GM18526 (cell line): ENCODE results near the gene LAMA3.

Experiments used
- POLR2A ChIP-seq: IDR thresholded peaks from 3 replicates; pipeline ENCODE4 v1.6.1; 2011; ENCODE audit not compliant: insufficient read length; ENCODE audit errors: extremely low read depth

The LAMA3 gene

DNA sequence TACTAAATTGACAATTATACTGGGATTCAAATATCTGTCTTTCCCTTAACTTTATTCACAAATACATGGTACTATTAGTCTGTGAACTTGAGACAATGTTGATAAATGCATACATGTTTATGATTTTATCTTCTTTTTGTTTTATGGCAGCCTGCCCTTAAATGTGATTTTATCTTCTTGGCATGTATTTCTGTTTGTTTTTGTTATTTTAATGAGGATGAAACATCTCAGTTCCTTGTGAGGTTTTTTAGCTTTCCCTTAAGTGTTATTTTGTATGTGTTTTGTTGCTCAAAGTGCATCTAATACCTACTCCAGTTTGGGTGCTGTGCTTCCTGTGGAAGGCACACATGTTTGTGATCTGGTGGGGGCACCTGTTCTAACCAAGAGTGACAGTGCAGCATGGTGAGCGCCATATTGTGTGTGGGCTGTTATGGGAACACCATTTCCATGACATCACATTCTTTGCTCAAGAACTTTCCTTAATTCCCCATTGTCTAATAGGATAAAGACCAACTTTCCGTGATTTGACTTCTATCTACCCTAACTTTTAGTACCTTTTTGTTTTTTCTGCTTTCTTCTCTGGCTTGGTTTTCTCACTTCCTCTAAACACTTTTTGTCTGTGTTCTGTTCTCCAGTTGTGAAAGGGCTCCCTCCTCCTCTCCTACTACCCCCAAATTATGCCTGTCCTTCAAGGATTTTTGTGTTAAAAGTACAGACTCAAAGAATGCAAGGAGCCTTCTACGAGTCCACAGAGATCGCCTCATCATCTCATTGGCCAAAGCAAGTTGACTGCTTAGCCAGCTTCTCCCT, 163.2 kb downstream of the LAMA3 start:
- TF ChIP-seq POLR2A, result no peak

DNA sequence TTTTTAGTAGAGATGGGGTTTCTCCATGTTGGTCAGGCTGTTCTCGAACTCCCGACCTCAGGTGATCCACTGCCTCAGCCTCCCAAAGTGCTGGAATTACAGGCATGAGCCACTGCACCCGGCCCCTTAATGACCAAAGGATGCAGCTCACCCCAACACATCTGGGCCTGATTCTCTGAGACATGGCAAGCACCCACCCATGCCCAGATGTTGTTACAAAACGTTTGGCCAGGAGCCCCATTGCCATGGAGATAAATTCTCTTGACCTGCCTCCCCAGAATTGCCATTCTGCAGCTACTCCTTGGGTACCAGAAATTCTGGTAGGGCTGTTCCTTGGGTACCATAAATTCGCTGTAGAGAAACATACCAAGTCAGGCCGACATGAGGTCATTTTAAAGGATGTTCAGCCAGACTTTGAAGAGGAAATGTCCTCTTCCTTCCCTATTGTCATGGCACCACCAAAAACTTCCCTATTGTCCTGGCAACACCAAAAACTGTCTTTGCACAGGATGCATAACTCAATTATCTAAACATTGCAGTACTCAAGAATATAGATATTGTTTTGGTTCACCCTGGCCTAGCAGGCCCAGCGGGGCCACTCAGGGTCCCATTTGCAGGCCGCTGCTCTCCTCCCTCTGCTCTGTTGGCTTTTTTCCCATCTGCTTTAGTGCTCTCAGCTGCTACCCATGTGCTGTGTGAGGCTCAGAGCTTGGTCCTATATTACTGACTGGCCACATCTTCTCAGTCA, 164.4 kb downstream of the LAMA3 start:
- TF ChIP-seq POLR2A, result no peak

DNA sequence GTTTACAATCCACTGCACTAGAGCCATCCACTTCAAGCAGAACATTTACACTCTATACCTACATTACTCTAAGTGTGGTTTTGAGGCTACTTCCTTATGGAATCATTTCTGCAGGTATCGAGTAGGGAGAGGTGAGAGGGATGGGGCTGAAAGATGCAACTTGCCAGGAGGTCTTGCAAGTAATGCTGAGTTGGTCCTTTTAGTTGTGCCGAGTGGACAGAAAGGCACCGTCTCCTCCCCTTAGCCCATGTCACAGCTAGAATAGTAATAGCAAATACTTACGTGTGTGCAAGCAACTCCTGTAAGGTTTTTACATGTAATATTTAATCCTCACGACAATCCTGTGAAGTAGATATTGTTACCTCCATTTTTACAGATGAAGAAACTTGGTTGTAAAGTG, 166.5 kb downstream of the LAMA3 start:
- TF ChIP-seq POLR2A, result no peak

DNA sequence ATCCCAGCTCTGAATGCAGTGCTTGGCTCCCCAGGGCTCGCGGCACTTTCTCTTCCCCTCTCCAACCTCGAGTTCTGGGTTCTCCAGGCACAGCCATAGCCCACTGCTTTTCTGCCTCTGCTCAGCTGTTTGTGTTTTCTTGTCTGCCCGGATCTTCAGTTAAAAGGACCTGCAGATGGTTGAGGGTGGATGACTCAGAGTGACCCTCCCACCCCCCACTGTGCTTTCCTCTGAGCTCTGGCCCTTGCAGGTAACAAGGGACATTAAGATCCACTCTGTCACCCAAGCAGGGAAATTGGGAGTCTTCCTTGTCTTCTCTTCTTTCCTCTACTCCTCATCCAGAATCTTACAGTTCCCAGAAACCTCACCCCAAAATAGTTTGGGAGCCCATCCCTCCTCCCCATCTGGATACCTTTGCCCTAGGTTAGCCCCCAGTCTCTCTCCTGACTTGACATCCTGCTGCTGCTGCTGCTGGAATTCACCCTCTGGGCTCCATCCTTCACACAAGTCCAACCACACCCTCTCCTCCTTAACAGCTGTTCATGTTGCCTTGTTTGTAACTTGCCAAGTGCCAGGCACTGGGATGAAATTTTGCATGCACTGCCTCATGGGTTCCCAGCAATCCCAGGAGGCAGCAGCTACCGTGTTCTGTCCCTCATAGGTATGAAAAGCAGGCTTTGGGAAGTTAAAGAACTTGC, 167.4 kb downstream of the LAMA3 start:
- no peak for TF ChIP-seq POLR2A

DNA sequence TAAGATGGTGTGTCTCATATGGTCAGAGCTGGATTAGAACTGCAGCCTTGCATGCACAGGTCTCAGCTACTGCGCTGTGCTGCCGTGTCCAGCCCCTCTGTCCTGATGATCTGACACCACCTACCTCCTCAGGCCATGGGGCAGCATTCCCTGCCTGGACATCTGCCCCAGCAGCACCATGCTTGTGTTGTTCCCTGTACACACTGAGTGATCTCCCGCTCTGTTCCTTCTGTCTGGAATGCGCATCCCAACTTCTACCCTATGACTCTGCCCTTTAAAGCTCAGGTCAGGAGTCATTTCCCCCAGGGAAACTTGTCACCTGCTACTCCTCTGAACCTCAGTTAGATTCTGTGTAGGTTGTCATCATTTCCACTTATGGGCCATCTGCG, 167.9 kb downstream of the LAMA3 start:
- TF ChIP-seq POLR2A, result no peak

DNA sequence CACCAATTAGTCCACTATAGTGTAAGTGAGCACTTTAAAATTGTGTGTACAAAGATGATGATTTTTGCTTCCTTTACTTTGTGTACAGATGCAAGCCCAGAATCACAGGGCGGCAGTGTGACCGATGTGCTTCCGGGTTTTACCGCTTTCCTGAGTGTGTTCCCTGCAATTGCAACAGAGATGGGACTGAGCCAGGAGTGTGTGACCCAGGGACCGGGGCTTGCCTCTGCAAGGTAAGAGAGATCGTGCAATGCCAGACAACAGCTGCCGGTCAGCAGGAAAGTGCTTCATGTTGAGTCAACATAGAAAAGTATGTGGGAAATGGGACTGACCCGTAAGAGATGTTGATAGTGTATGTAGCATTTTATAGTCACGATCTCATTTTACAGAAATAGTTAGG, 168.5 kb downstream of the LAMA3 start:
- TF ChIP-seq POLR2A, result no peak

DNA sequence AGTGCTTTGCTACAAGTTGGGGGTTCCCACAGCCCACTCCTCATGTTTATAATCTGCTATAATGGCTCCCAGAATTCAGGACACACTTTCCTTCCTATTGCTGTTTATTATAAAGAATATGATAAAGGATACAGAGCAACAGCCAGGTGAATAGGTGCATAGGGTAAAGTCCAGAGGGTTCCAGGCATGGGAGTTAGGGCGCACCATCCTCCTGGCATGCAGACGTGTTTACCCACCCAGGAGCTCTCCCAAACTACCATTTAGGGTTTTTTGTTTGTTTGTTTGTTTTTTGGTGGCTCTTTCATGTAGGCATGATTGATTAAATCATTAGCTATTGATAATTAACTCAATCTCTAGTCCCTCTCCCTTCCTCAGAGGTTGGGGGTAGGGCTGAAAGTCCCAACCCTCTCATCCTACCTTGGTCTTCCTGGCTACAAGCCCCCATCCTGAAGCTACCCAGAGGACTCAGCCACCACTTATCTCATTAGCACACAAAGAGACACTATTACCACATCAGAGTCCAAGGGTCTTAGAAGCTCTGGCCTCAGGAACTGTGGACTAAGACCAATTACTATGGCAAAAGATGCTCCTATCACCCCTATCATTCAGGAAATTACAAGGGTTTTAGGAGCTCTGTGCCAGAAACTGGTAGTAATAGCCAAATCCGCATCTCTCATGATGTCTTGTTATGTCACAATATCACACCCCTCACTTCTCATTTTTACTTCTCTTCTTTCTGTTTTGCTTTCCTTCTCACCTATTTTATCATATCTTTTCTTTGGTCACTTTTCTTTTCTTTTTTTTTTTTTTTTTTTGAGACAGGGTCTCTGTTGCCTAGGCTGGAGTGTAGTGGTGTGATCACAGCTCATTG, 170.4 kb downstream of the LAMA3 start:
- TF ChIP-seq POLR2A, result no peak

DNA sequence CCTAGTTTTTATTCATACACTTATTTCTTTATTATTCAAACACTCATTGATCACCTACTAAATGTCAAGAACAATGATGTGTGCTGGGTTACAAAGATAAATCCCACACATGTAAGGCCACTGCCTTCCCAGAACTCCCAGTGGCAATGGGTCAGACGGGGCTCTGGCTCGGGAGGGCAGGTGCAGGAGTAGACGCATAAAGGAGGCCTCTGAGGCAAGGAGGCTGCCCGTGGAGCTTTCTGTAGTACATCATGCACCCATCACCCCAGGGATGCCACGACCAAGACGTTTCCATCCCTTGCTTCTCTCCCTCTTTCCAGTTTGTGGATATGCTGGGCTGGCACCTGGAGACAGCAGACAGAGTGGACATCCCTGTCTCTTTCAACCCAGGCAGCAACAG, 172.1 kb downstream of the LAMA3 start:
- no peak for TF ChIP-seq POLR2A

DNA sequence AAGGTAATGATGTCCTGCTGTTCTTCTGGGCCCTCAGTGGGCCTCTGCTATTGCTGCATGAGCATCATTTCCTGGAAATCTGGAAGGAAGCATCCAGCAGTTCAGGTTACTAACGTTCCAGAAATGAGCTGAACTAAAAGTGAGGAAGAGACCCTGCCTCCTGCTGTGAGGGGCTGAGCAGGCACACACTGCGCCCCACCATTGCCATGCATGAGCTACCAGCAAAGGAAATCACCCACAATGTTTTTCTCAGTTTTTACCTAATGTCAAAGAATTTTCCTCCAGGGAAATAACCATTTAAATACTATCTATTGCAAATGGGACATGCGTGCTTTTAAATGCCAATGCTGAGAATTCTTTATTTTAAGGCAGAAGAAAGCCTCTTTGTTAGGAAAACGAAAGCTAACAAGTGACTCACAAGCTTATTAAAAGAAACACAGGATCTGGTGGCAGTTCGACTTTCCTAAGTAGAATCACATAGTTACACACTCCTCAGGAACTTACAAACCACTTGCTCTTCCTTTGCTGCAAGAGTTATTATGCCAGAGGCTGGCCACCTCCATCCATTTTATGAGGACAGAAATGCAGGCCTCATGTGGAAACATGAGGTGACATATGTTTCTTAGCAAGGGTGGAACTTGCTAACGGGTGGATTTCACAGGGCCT, 172.7 kb downstream of the LAMA3 start:
- no peak for TF ChIP-seq POLR2A

DNA sequence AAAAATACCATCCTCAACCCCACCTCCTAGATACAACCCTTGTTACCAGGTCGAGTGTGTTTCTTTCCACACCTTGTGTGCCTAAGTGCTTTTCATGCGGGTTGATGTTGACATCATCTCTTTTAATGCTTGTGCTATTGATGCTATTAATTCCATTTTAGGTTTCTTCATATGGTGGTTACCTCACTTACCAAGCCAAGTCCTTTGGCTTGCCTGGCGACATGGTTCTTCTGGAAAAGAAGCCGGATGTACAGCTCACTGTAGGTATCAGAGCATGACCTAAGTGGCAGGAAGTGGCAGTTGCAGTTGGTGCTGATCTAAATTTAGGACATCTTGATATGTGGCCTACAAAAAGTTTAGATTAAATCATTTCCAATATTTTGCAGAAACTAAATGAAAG, 175.4 kb downstream of the LAMA3 start:
- no peak for TF ChIP-seq POLR2A

DNA sequence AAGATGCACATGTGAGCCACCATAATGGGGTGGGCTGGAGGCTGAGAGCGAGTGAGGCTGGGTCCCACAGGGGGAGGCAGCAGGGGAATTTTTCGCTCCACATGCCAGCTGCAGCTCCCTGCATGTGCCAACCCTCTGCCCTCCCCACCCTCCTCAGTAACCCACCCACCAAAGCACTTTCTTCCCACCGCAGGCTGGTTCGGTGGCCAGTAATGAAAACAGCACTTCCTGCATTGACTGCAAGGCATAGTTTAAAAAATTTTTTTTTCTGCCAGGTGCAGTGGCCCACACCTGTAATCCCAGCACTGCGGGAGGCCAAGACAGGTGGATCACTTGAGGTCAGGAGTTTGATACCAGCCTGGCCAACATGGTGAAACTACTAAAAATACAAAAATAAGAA, 177.8 kb downstream of the LAMA3 start:
- no peak for TF ChIP-seq POLR2A

DNA sequence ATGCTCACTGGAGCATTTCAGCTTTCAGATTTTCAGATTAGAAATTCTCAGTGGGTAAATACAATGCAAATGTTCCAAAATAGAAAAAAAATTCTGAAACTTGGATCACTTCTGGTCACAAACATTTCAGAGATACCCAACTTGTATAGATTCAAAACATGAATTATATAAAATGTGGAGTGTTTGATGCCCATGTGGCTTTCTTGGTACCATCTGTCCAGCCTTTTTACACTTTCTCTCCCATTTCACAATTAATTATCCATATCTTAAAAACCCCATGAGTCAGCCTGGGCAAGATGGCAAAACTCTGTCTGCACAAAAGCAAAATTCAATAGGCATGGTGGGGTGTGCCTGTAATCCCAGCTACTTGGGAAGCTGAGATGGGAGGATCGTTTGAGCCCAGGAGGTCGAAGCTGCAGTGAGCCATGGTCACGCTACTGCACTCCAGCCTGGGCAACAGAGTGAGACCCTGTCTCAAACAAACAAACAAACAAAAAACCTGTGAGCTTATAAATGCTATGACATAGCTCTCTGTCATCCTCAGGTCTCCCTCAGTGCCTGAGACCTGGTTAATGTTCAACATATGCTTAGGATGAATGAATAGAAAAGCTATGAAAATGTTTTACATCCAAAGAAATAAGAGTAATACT, 179.0 kb downstream of the LAMA3 start:
- no peak for TF ChIP-seq POLR2A

DNA sequence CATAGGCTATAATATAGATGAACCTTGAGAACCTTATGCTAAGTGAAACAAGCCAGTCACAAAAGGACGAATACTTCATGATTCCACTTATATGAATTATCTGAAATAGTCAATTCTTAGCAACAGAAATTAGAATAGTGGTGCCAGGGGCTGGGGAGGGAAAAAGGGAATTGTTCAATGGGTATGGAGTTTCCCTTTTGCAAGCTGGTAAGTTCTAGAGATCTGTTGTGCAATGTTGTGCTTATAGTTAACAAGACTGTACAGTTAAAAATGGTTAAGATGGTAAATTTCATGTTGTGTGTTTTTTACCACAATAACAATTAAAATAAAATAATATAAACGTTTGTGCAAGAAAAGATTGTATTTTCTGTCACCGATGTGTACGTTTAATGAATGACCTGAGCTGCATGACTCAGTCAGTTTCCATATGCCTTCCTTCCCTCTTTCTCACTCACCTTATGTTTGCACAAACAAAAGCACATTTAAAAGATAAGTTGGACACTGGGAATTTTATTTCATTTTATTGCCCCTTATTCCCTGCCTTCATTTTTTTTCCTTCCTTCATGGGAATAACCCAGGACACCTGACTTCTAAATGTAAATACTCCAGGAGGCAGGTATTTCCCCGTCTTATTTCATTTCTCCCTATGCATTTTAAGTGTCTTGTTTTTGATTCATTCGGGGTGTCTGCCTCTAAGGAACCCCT, 181.6 kb downstream of the LAMA3 start:
- TF ChIP-seq POLR2A, result no peak
